ENCODE measurements around the gene RASL10A. TPM values are rescaled to one million over a fixed set of nuclear protein-coding genes. Genes with fewer than 3 reads are reported as not detected.

RASL10A gene
- polyA plus RNA-seq, 10 donors, result 1.2 to 3.1 (median 2.3) TPM

- no peak for DNase-seq
These were observed 8.1 kb upstream of the RASL10A start for GRCh38 chr22:29323641-29324040.

- no peak for DNase-seq
These were observed 5.0 kb upstream of the RASL10A start for GRCh38 chr22:29320546-29320945.

GRCh38 chr22:29319072-29319471 lies 3.6 kb upstream of the RASL10A start:
- DNase-seq, result no peak

GRCh38 chr22:29317827-29318454 lies 2.4 kb upstream of the RASL10A start:
- no peak for DNase-seq

- no peak for DNase-seq
These were observed 788 bp upstream of the RASL10A start for GRCh38 chr22:29316141-29316828.

- no peak for DNase-seq
These were observed 786 bp downstream of the RASL10A start for GRCh38 chr22:29314537-29315285.

- no peak for DNase-seq
These were observed 1.7 kb downstream of the RASL10A start for GRCh38 chr22:29313576-29314466.

GRCh38 chr22:29313126-29313575 lies 2.3 kb downstream of the RASL10A start:
- DNase-seq, result peak in 2 of 3 donors; percentile 72 to 88

GRCh38 chr22:29312218-29313125 lies 3.0 kb downstream of the RASL10A start:
- no peak for DNase-seq

GRCh38 chr22:29311464-29312217 lies 3.9 kb downstream of the RASL10A start:
- peak in 1 of 3 donors; percentile 70 for DNase-seq

- peak; percentile 96 to 98 (median 96) for DNase-seq
These were observed 4.6 kb downstream of the RASL10A start for GRCh38 chr22:29310863-29311339.

GRCh38 chr22:29310065-29310862 lies 5.2 kb downstream of the RASL10A start:
- DNase-seq, result peak in 1 of 3 donors; percentile 29

- DNase-seq, result peak in 1 of 3 donors; percentile 47
These were observed 6.0 kb downstream of the RASL10A start for GRCh38 chr22:29309332-29310064.

GRCh38 chr22:29308791-29309262 lies 6.7 kb downstream of the RASL10A start:
- DNase-seq, result peak in 1 of 3 donors; percentile 24

GRCh38 chr22:29308148-29308790 lies 7.2 kb downstream of the RASL10A start:
- DNase-seq, result no peak

GRCh38 chr22:29307596-29308147 lies 7.8 kb downstream of the RASL10A start:
- DNase-seq, result no peak

Data from muscle of back (tissue), 11 donors.